WTC11 (cell line): ENCODE results near the gene TAF13. TPM values are rescaled to one million over a fixed set of nuclear protein-coding genes. Genes with fewer than 3 reads are reported as not detected.
A peak's percentile ranks its signal among the peaks of the same experiment; 100 is the strongest.

ENCODE experiments used
- AR ChIP-seq: fragments of 250-450 bp; sonication (Bioruptor Pico); IDR thresholded peaks from 2 replicates; pipeline ENCODE4 v1.9.0; 2021; ENCODE audit warnings: mild to moderate bottlenecking
- ATF1 ChIP-seq: sonication (generic); formaldehyde crosslinking; IDR thresholded peaks from 2 replicates; pipeline ENCODE4 v1.8.1; 2023; ENCODE audit warnings: mild to moderate bottlenecking, moderate library complexity, missing genetic modification reagents
- ATF6 ChIP-seq: sonication (generic); formaldehyde crosslinking; IDR thresholded peaks from 2 replicates; pipeline ENCODE4 v1.8.1; 2023; ENCODE audit warnings: mild to moderate bottlenecking, missing genetic modification reagents
- CTCF ChIP-seq: fragments of 200-600 bp; IDR thresholded peaks from 2 replicates; pipeline ENCODE4 v1.8.0; 2022; ENCODE audit warnings: antibody characterized with exemption
- E2F1 ChIP-seq: sonication (generic); formaldehyde crosslinking; IDR thresholded peaks from 2 replicates; pipeline ENCODE4 v1.8.0; 2022; ENCODE audit warnings: mild to moderate bottlenecking, missing genetic modification reagents
- E2F4 ChIP-seq: sonication (generic); formaldehyde crosslinking; IDR thresholded peaks from 2 replicates; pipeline ENCODE4 v1.8.1; 2022; ENCODE audit warnings: low read depth, mild to moderate bottlenecking, moderate library complexity, missing genetic modification reagents, borderline replicate concordance
- E2F5 ChIP-seq: sonication (generic); formaldehyde crosslinking; IDR thresholded peaks from 2 replicates; pipeline ENCODE4 v1.8.1; 2022; ENCODE audit warnings: mild to moderate bottlenecking, moderate library complexity, missing genetic modification reagents
- FOXJ3 ChIP-seq: sonication (generic); formaldehyde crosslinking; IDR thresholded peaks from 2 replicates; pipeline ENCODE4 v1.9.0; 2021; ENCODE audit warnings: missing genetic modification reagents, mild to moderate bottlenecking, borderline replicate concordance
- FOXP1 ChIP-seq: sonication (generic); formaldehyde crosslinking; IDR thresholded peaks from 2 replicates; pipeline ENCODE4 v1.8.0; 2022; ENCODE audit warnings: missing genetic modification reagents, mild to moderate bottlenecking, moderate library complexity, borderline replicate concordance
- GTF2I ChIP-seq: fragments of 250-450 bp; sonication (Bioruptor Pico); conservative IDR thresholded peaks from 2 replicates; pipeline ENCODE4 v1.4.0; 2021; ENCODE audit warnings: mild to moderate bottlenecking
- HMGA2 ChIP-seq: fragments of 250-450 bp; sonication (Bioruptor Pico); IDR thresholded peaks from 2 replicates; pipeline ENCODE4 v1.4.0; 2021; ENCODE audit warnings: mild to moderate bottlenecking, moderate library complexity
- IRF2 ChIP-seq: sonication (generic); formaldehyde crosslinking; IDR thresholded peaks from 2 replicates; pipeline ENCODE4 v1.8.0; 2022; ENCODE audit warnings: low read depth, missing genetic modification reagents, borderline replicate concordance
- MLX ChIP-seq: sonication (generic); formaldehyde crosslinking; IDR thresholded peaks from 2 replicates; pipeline ENCODE4 v1.8.1; 2023; ENCODE audit warnings: mild to moderate bottlenecking, missing genetic modification reagents, moderate library complexity
- NFE2L1 ChIP-seq: sonication (generic); formaldehyde crosslinking; IDR thresholded peaks from 2 replicates; pipeline ENCODE4 v1.8.1; 2023; ENCODE audit warnings: missing genetic modification reagents
- NR1H2 ChIP-seq: sonication (generic); formaldehyde crosslinking; IDR thresholded peaks from 2 replicates; pipeline ENCODE4 v1.9.0; 2021; ENCODE audit warnings: mild to moderate bottlenecking, moderate library complexity, missing genetic modification reagents
- RELA ChIP-seq: sonication (generic); formaldehyde crosslinking; IDR thresholded peaks from 2 replicates; pipeline ENCODE4 v1.8.1; 2022; ENCODE audit warnings: missing genetic modification reagents, mild to moderate bottlenecking, borderline replicate concordance
- TEAD1 ChIP-seq: sonication (generic); formaldehyde crosslinking; IDR thresholded peaks from 2 replicates; pipeline ENCODE4 v1.8.0; 2022; ENCODE audit warnings: mild to moderate bottlenecking, missing genetic modification reagents
- TEAD4 ChIP-seq: sonication (generic); formaldehyde crosslinking; IDR thresholded peaks from 2 replicates; pipeline ENCODE4 v1.8.0; 2022; ENCODE audit warnings: mild to moderate bottlenecking, missing genetic modification reagents
- USF2 ChIP-seq: sonication (generic); formaldehyde crosslinking; IDR thresholded peaks from 2 replicates; pipeline ENCODE4 v1.8.1; 2023; ENCODE audit warnings: mild to moderate bottlenecking, missing genetic modification reagents, moderate library complexity
- ZBTB21 ChIP-seq: sonication (generic); formaldehyde crosslinking; IDR thresholded peaks from 2 replicates; pipeline ENCODE4 v1.8.1; 2023; ENCODE audit warnings: mild to moderate bottlenecking, missing genetic modification reagents, borderline replicate concordance
- ZBTB43 ChIP-seq: sonication (generic); formaldehyde crosslinking; IDR thresholded peaks from 2 replicates; pipeline ENCODE4 v1.8.1; 2023; ENCODE audit warnings: mild to moderate bottlenecking, missing genetic modification reagents
- ZNF138 ChIP-seq: sonication (generic); formaldehyde crosslinking; conservative IDR thresholded peaks from 2 replicates; pipeline ENCODE4 v1.8.1; 2022; ENCODE audit warnings: mild to moderate bottlenecking, moderate library complexity, missing genetic modification reagents
- ZNF263 ChIP-seq: sonication (generic); formaldehyde crosslinking; IDR thresholded peaks from 2 replicates; pipeline ENCODE4 v1.8.1; 2022; ENCODE audit warnings: low read depth, mild to moderate bottlenecking, moderate library complexity, missing genetic modification reagents
- ZNF317 ChIP-seq: sonication (generic); formaldehyde crosslinking; IDR thresholded peaks from 2 replicates; pipeline ENCODE4 v1.8.1; 2023; ENCODE audit warnings: low read depth, mild to moderate bottlenecking, moderate library complexity, missing genetic modification reagents, borderline replicate concordance
- ZNF396 ChIP-seq: fragments of 250-450 bp; sonication (Bioruptor Pico); IDR thresholded peaks from 2 replicates; pipeline ENCODE4 v1.8.0; 2021; ENCODE audit warnings: mild to moderate bottlenecking, moderate library complexity, borderline replicate concordance
- total RNA-seq: library from RNA; stranded (reverse); gene quantifications from 3 replicates; pipeline ENCODE4 v1.2.3, GENCODE V29; 2021

TAF13 gene
- total RNA-seq, 1 experiment from 2014 or later, result 43.0 TPM

GRCh38 chr1:109099938-109100773 is 24.4 kb upstream of the TAF13 start (continued):
- no peak for TF ChIP-seq E2F4
- no peak for TF ChIP-seq ATF1 (CRISPR knock-in tag)
- no peak for TF ChIP-seq GTF2I (CRISPR knock-in tag)
- TF ChIP-seq HMGA2, result no peak; the same call in 1 of the 2 replicates
- no peak for TF ChIP-seq ATF6
- peak; percentile 78 for TF ChIP-seq E2F5
- peak; percentile 91 for TF ChIP-seq RELA (CRISPR knock-in tag)
- peak; percentile 87; the same call in 1 of the 2 replicates for TF ChIP-seq NFE2L1 (CRISPR knock-in tag)
- TF ChIP-seq TEAD4 (CRISPR knock-in tag), result 0 out of 2 replicates have a peak, but pooled peaks have one; percentile 41
- no peak for TF ChIP-seq NR1H2 (CRISPR knock-in tag)
- no peak for TF ChIP-seq ZBTB21 (CRISPR knock-in tag)
- no peak for TF ChIP-seq ZNF263 (CRISPR knock-in tag)
- TF ChIP-seq CTCF, result no peak
- no peak for TF ChIP-seq ZNF138 (CRISPR knock-in tag)
- peak; percentile 99 for TF ChIP-seq ZBTB43 (CRISPR knock-in tag)
- no peak for TF ChIP-seq FOXJ3 (CRISPR knock-in tag)
- no peak for TF ChIP-seq ZNF317 (CRISPR knock-in tag)
- TF ChIP-seq USF2 (CRISPR knock-in tag), result no peak
- TF ChIP-seq TEAD1 (CRISPR knock-in tag), result peak; percentile 93
- no peak for TF ChIP-seq IRF2 (CRISPR knock-in tag)
- TF ChIP-seq MLX, result peak; percentile 58; the same call in 1 of the 2 replicates
- TF ChIP-seq FOXP1 (CRISPR knock-in tag), result peak; percentile 95; the same call in 1 of the 2 replicates
- peak; percentile 68; the same call in 1 of the 2 replicates for TF ChIP-seq AR
- TF ChIP-seq E2F1 (CRISPR knock-in tag), result peak; percentile 66; the same call in 1 of the 2 replicates
- TF ChIP-seq ZNF396, result no peak
